Heart right ventricle (tissue), 16 donors: ENCODE results near the gene SLC41A3. TPM values are rescaled to one million over a fixed set of nuclear protein-coding genes. Genes with fewer than 3 reads are reported as not detected.
"Not testable (repeated sequence)": the region's sequence is repeated elsewhere in the genome, so short reads cannot be mapped to it uniquely, and the experiment has no call there.

Source experiments
- ATAC-seq, 8 donors: fragments of 200-7000 bp; cut with Tn5 transposase; one replicate each; pipeline ENCODE4 v1.9.1; 2020; ENCODE audit warnings: mild to moderate bottlenecking in 8 of 8, moderate library complexity in 8 of 8, moderate number of reproducible peaks in 1 of 8
- DNase-seq, 2 donors: peaks; one replicate each; pipeline ENCODE4 v3.0.0-alpha.2; 2020
- H3K27ac ChIP-seq, 10 donors: fragments of 200-600 bp; sonication (generic) in 2 of 10; one replicate each; pipeline versions ENCODE4 v1.5.0 to v1.8.0; 2020 to 2022; ENCODE audit warnings: mild to moderate bottlenecking in 3 of 10
- H3K27me3 ChIP-seq, 7 donors: fragments of 200-600 bp; one replicate each; pipeline ENCODE4 v1.8.0; 2021 to 2022; ENCODE audit warnings: mild to moderate bottlenecking in 2 of 7
- H3K36me3 ChIP-seq, 9 donors: fragments of 200-600 bp; sonication (generic) in 1 of 9; one replicate each; pipeline versions ENCODE4 v1.5.0 to v1.8.0; 2020 to 2022; ENCODE audit warnings: mild to moderate bottlenecking in 2 of 9
- H3K4me1 ChIP-seq, 9 donors: fragments of 200-600 bp; sonication (generic) in 1 of 9; one replicate each; pipeline versions ENCODE4 v1.5.0 to v1.8.0; 2020 to 2022; ENCODE audit warnings: mild to moderate bottlenecking in 4 of 9
- H3K4me3 ChIP-seq, 10 donors: fragments of 200-600 bp; sonication (generic) in 2 of 10; one replicate each; pipeline versions ENCODE4 v1.5.0 to v1.8.0; 2020 to 2022; ENCODE audit warnings: mild to moderate bottlenecking in 7 of 10, moderate library complexity in 2 of 10
- H3K9me3 ChIP-seq, 11 donors: fragments of 200-600 bp in 10 of 11; sonication (generic) in 2 of 11; one replicate each; pipeline versions ENCODE4 v1.5.0 to v1.8.0; 2013 to 2022; ENCODE audit warnings: mild to moderate bottlenecking in 2 of 11, control low read depth in 1 of 11, moderate library complexity in 1 of 11
- WGBS, 2 donors: extraction: QIAGEN DNeasy Blood & Tissue Kit; methylation state at CpG; one replicate each; pipeline ENCODE4 v1.1.7; 2013; ENCODE audit warnings: inconsistent platforms in 1 of 2; 5-methylcytosine and 5-hydroxymethylcytosine counted together
- intact Hi-C, 10 donors: fragments of 100-400 bp; cut with DNase I; formaldehyde crosslinking; loops; one replicate each; pipeline versions ENCODE4 v1.11.1 to v1.14.2; 2022
- polyA plus RNA-seq, 2 donors: library from polyadenylated mRNA; stranded (reverse); fragments of 200-250 nt; gene quantifications; one replicate each; pipeline ENCODE4 v1.2.3, GENCODE V29; 2013
- total RNA-seq, 10 donors: library from RNA; stranded (reverse); fragmentation: NEBNext Ultra II Directional in 3 of 10; extraction: Animal tissue kit (Norgen Biotek cat#: 25700) in 3 of 10; gene quantifications; one replicate each; pipeline versions ENCODE4 v1.2.1 to v1.2.4, GENCODE V29; 2021 to 2023
- TF ChIP-seq, protein P1 (sequence below), 9 donors: fragments of 200-600 bp; sonication (generic) in 2 of 9; IDR thresholded peaks; one replicate each; pipeline versions ENCODE4 v1.5.0 to v1.8.0; 2021 to 2022; ENCODE audit warnings: antibody characterized with exemption in 9 of 9, mild to moderate bottlenecking in 5 of 9, moderate library complexity in 1 of 9
- donor health status: Arrhythmogenic right ventricular cardiomyopathy.
- donor health status: ischemic (EF 13 %, LVEDD 7.1; RV severe dilation, severe dysfunction).
- donor health status: healthy with polysubstance abuse.
- donor health status: DM: no; HTN: yes; CAD: no.
- donor health status: DM: no; HTN: no; CAD: no.
- donor health status: ischemic (EF 25% LVEDD 6.9; RV normal size, moderate dysfunction).
- donor health status: ischemic (EF 25% LVEDD 5.7; RV mildly dilated, moderate dysfunction).
- donor health status: healthy.
- donor health status: DM: yes; HTN: yes; CAD: no.
- donor health status: Ischemic cardiomyopathy.
- donor health status: ischemic (EF 35%, LVEDD 5.7; RV mildly dilated, moderate dysfunction).
- donor health status: nonischemic (EF 11% LVEDD 7.7; RV severe dilation, severe dysfunction).
- donor health status: DM: yes; HTN: yes; CAD: no.
- donor health status: PGD.
- donor health status: ischemic (EF 29% LVEDD 5.4; RV normal size, mild dysfunction).
- donor health status: nonischemic (EF 23%, LVEDD 6.1; RV moderate dilation, normal function).

SLC41A3 gene
- total and polyA plus RNA-seq, 12 donors: 28.6 to 49.5 (median 40.1) TPM

DNA sequence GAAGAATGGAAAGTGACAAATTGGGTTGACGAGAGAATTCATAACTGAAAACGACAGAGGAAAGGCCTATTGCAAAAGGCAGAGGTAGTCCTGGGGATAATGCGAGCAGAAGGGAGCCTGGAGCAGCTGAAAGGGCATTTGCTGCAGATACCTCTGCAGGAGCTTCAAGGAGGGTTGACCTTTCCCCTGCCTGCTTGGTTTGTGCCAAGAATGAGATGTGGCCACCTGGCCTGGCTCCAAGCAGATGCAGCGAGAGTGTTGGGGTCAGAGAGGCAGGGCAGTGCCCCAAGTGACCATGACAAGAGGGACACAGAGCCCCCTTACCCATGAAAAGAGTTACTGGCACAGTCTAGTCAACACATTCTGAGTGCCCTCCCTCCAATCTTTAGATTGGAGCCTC, 43.5 kb downstream of the SLC41A3 start:
- DNase-seq (no peak), ATAC-seq (no peak)
- Histone ChIP-seq H3K4me1 (peaks cover 0 to 4% (median 0%) of the 10 kb centered on the region in 9 donors), H3K9me3 (peaks cover 0 to 22% (median 0%) of the 10 kb centered on the region in 11 donors), H3K27me3 (no peaks in the 10 kb centered on the region), H3K4me3 (no peak overlapping the region), H3K36me3 (peaks cover 0 to 5% (median 0%) of the 10 kb centered on the region in 9 donors), H3K27ac (no peak overlapping the region)
- intact Hi-C loops: no loop called here
- TF ChIP-seq, protein P1, sequence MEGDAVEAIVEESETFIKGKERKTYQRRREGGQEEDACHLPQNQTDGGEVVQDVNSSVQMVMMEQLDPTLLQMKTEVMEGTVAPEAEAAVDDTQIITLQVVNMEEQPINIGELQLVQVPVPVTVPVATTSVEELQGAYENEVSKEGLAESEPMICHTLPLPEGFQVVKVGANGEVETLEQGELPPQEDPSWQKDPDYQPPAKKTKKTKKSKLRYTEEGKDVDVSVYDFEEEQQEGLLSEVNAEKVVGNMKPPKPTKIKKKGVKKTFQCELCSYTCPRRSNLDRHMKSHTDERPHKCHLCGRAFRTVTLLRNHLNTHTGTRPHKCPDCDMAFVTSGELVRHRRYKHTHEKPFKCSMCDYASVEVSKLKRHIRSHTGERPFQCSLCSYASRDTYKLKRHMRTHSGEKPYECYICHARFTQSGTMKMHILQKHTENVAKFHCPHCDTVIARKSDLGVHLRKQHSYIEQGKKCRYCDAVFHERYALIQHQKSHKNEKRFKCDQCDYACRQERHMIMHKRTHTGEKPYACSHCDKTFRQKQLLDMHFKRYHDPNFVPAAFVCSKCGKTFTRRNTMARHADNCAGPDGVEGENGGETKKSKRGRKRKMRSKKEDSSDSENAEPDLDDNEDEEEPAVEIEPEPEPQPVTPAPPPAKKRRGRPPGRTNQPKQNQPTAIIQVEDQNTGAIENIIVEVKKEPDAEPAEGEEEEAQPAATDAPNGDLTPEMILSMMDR (IDR thresholded peaks at IDR 0.05): no peak
- 78 to 91% methylated on average over 4 of the region's 4 CpGs for WGBS, 2 donors

DNA sequence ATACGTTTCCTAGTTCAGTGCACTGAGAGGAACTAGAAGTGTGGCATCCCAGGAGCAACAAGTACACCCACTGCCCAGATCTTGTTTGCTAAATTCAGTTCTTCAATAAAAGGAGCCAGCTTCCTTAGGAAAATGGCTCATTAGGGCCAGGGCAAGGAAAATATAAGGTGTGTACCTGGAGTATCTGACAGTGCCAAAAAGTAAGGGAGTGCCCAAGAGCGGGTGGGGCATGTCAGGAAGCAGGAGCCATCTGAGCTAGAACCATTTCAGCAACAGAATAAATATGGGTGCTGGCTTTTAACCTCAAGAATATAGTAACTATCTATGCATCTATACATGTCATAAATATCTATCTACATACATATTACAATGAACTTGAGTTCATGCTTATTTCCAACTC, 44.1 kb downstream of the SLC41A3 start:
- H3K4me3 ChIP-seq: no peak overlapping the region
- no peak overlapping the region for H3K27ac ChIP-seq
- peaks cover 0 to 9% (median 0%) of the 10 kb centered on the region in 9 donors for H3K36me3 ChIP-seq
- DNase-seq (no peak), ATAC-seq (no peak)
- TF ChIP-seq, protein P1 (IDR thresholded peaks at IDR 0.05): no peak
- H3K27me3 ChIP-seq: no peaks in the 10 kb centered on the region
- H3K9me3 ChIP-seq: peaks cover 0 to 22% (median 0%) of the 10 kb centered on the region in 11 donors
- peaks cover 0 to 4% (median 0%) of the 10 kb centered on the region in 9 donors for H3K4me1 ChIP-seq
- WGBS, 2 donors: 66 to 93% methylated on average over 2 of the region's 2 CpGs
- intact Hi-C loops: no loop called here

DNA sequence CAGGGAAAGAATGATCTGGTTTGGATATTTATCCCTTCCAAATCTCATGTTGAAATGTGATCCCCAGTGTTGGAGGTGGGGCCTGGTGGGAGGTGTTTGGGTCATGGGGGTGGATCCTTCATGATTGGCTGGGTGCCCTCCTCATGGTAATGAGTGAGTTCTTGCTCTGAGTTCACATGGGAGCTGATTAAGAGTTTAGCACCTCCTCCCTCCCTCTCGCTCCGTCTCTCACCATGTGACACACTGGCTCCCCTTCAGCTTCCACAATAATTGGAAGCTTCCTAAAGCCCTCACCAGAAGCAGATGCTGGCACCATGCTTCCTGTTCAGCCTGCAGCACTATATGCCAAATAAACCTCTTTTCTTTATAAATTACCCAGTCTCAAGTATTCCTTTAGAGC, 45.1 kb downstream of the SLC41A3 start:
- WGBS, 2 donors: 52 to 73% methylated on average over 2 of the region's 2 CpGs
- H3K27ac ChIP-seq, intact Hi-C loops, H3K4me3 ChIP-seq, H3K27me3 ChIP-seq, DNase-seq, ATAC-seq, H3K4me1 ChIP-seq: not testable (repeated sequence)
- Histone ChIP-seq H3K9me3 (peaks cover 0 to 19% (median 0%) of the 10 kb centered on the region in 11 donors), H3K36me3 (peaks cover 0 to 14% (median 0%) of the 10 kb centered on the region in 9 donors)

DNA sequence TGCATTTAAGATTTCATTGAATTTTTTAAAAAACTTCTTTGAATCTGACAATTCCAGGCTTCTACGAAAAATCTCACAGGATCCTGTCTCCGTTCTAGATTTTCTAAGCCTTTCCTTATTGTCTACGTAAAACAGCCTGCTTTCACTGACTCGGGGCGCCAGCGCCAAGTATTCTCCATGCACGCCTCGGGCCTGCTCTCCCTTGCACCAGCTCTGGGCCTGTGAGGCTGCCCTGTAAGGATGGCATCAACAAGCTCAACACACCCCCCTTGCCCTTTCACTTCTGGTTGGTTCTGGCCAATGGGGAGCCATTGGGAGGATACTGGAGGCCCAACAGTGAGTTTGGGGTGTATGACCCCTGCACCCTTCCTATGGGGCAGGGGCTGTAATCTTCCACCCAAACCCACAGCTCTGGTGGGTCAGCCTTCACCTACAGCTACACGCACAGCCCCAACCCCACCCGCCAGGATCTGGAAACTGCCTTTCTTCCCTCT, 47.8 kb downstream of the SLC41A3 start:
- TF ChIP-seq, protein P1 (IDR thresholded peaks at IDR 0.05): no peak
- Histone ChIP-seq H3K4me1 (peaks cover 0 to 4% (median 0%) of the 10 kb centered on the region in 9 donors), H3K4me3 (no peak overlapping the region), H3K27ac (no peak overlapping the region), H3K36me3 (peaks cover 0 to 35% (median 0%) of the 10 kb centered on the region in 9 donors), H3K27me3 (no peaks in the 10 kb centered on the region), H3K9me3 (no peaks in the 10 kb centered on the region)
- WGBS, 2 donors: 98 to 99% methylated on average over 10 of the region's 10 CpGs
- intact Hi-C loops: no loop called here
- ATAC-seq (no peak), DNase-seq (no peak)

DNA sequence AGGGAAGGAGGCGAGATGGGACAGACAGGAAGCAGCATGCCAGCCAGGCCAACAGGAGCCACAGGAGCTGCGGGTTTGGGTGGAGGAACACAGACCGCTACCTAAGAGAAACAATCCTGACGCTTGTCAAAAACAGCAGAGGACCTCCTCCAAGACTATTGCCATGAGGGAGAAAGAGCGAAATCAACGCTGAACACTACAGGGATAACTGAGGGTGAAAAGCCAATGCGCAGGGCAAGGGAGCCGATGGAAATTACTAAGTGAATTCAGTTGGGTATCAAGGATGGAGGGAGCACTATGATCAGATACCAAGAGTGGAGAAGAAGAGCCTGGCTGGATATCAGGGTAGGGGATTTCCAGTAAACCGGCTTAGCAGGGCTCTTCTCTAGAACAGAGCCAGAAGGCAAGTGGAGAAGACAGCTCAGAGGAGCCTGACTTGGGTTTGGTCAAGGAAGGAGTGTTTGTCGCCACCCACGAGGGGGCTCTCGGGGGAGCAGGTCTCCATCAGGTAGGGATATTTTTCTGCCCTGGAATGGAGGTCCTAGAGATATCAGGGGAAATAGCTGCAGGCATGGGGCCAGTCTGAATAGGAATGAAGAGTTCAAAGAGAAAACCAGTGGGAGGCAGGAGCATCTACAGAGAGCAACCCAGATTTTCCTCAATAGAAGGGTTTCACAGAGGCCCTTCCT, 48.4 kb downstream of the SLC41A3 start:
- peaks cover 0 to 4% (median 0%) of the 10 kb centered on the region in 9 donors for H3K4me1 ChIP-seq
- H3K36me3 ChIP-seq: peaks cover 0 to 35% (median 0%) of the 10 kb centered on the region in 9 donors
- WGBS, 2 donors: 96 to 97% methylated on average over 12 of the region's 12 CpGs
- intact Hi-C loops: no loop called here
- no peak overlapping the region for H3K4me3 ChIP-seq
- no peaks in the 10 kb centered on the region for H3K27me3 ChIP-seq
- TF ChIP-seq, protein P1 (IDR thresholded peaks at IDR 0.05): no peak
- DNase-seq: no peak
- H3K27ac ChIP-seq: no peak overlapping the region
- H3K9me3 ChIP-seq: no peaks in the 10 kb centered on the region
- ATAC-seq: no peak
